IMR-90 (cell line): ENCODE results near the gene ACTL9. TPM values are rescaled to one million over a fixed set of nuclear protein-coding genes. Genes with fewer than 3 reads are reported as not detected.

Experiments used
- ATAC-seq: fragments of 200-7000 bp; cut with Tn5 transposase; 2 replicates; pipeline ENCODE4 v1.9.1; 2020; ENCODE audit warnings: low read depth, mild to moderate bottlenecking, moderate library complexity
- BruUV-seq: library from RNA; stranded (reverse); fragments of 400-500 nt; replicated peaks from 2 replicates; lab custom pipeline; 2021; lab: Mats Ljungman, UMichigan
- CTCF ChIA-PET: fragments of 300-600 bp; formaldehyde crosslinking; extraction: SDS; loops from one replicate; lab custom pipeline; 2021; ENCODE audit warnings: antibody characterized with exemption; lab: Yijun Ruan, JAX
- POLR2A ChIA-PET: fragments of 300-600 bp; sonication (Branson Sonifier 250); formaldehyde crosslinking; loops from one replicate; lab custom pipeline; 2022; ENCODE audit warnings: antibody characterized with exemption; ENCODE audit not compliant: unreplicated experiment; lab: Charles Lee
- DNase-seq: peaks from one replicate; pipeline ENCODE4 v3.0.0; 2013
- H2AFZ ChIP-seq: replicated peaks from 2 replicates; pipeline ENCODE3; 2013; ENCODE audit warnings: low read length, mild to moderate bottlenecking; ENCODE audit not compliant: poor library complexity
- H2AK5ac ChIP-seq: 2 replicates; pipeline ENCODE4 v1.6.1; 2013; ENCODE audit warnings: low read depth, low read length, inconsistent platforms
- H2AK9ac ChIP-seq: replicated peaks from 2 replicates; pipeline ENCODE3; 2013; ENCODE audit warnings: mild to moderate bottlenecking, low read depth, low read length, moderate library complexity; ENCODE audit not compliant: poor library complexity
- H2BK120ac ChIP-seq: 2 replicates; pipeline ENCODE4 v1.6.1; 2013; ENCODE audit warnings: low read depth, low read length, inconsistent platforms
- H2BK15ac ChIP-seq: 3 replicates; pipeline ENCODE4 v1.6.1; 2013; ENCODE audit warnings: low read depth, low read length, inconsistent platforms
- H2BK20ac ChIP-seq: 2 replicates; pipeline ENCODE4 v1.6.1; 2013; ENCODE audit warnings: low read depth, mild to moderate bottlenecking, inconsistent platforms, low read length, moderate library complexity
- H2BK5ac ChIP-seq: 2 replicates; pipeline ENCODE4 v1.6.1; 2013; ENCODE audit warnings: mild to moderate bottlenecking, low read depth, low read length, inconsistent platforms; ENCODE audit not compliant: poor library complexity, severe bottlenecking
- H3K14ac ChIP-seq: replicated peaks from 2 replicates; pipeline ENCODE4 v1.6.1; 2013; ENCODE audit warnings: low read depth, low read length, inconsistent platforms
- H3K18ac ChIP-seq: 2 replicates; pipeline ENCODE4 v1.6.1; 2013; ENCODE audit warnings: low read depth, low read length, control low read depth
- H3K23ac ChIP-seq: 2 replicates; pipeline ENCODE4 v1.6.1; 2013; ENCODE audit warnings: low read depth, low read length, inconsistent platforms
- H3K27ac ChIP-seq: 2 replicates; pipeline ENCODE4 v1.5.1; 2013; ENCODE audit warnings: mild to moderate bottlenecking, control low read depth, low read length; ENCODE audit not compliant: insufficient read depth
- H3K27me3 ChIP-seq: 2 replicates; pipeline ENCODE4 v1.6.1; 2013; ENCODE audit warnings: low read length; ENCODE audit not compliant: control insufficient read depth, insufficient read depth
- H3K36me3 ChIP-seq: 2 replicates; pipeline ENCODE4 v1.6.1; 2013; ENCODE audit warnings: low read length, mixed read lengths; ENCODE audit not compliant: control insufficient read depth, insufficient read depth
- H3K4ac ChIP-seq: 2 replicates; pipeline ENCODE4 v1.6.1; 2013; ENCODE audit warnings: low read depth, low read length, inconsistent platforms
- H3K4me1 ChIP-seq: 2 replicates; pipeline ENCODE4 v1.6.1; 2013; ENCODE audit warnings: low read length, mixed read lengths; ENCODE audit not compliant: control insufficient read depth, insufficient read depth
- H3K4me2 ChIP-seq: 2 replicates; pipeline ENCODE4 v1.6.1; 2013; ENCODE audit warnings: low read depth, mild to moderate bottlenecking, control low read depth, low read length, moderate library complexity
- H3K4me3 ChIP-seq: 2 replicates; pipeline ENCODE4 v1.5.1; 2013; ENCODE audit warnings: low read depth, mild to moderate bottlenecking, control low read depth, low read length, moderate library complexity; ENCODE audit not compliant: insufficient read depth
- H3K56ac ChIP-seq: 2 replicates; pipeline ENCODE4 v1.6.1; 2013; ENCODE audit warnings: low read length, inconsistent platforms; ENCODE audit not compliant: insufficient read depth; ENCODE audit errors: extremely low read depth
- H3K79me1 ChIP-seq, 2 experiments: 2 replicates each; pipeline ENCODE4 v1.6.1; 2013; ENCODE audit warnings: low read length in 2 of 2, inconsistent platforms in 1 of 2, low read depth in 1 of 2
- H3K9ac ChIP-seq: 2 replicates; pipeline ENCODE4 v1.6.1; 2013; ENCODE audit warnings: low read depth, low read length, control low read depth
- H3K9me1 ChIP-seq: 2 replicates; pipeline ENCODE4 v1.6.1; 2013; ENCODE audit warnings: low read length, inconsistent platforms; ENCODE audit not compliant: insufficient read depth
- H3K9me3 ChIP-seq: 2 replicates; pipeline ENCODE4 v1.6.1; 2013; ENCODE audit warnings: low read length; ENCODE audit not compliant: control insufficient read depth, insufficient read depth
- H4K20me1 ChIP-seq: 2 replicates; pipeline ENCODE4 v1.6.1; 2013; ENCODE audit warnings: low read length, inconsistent platforms; ENCODE audit not compliant: insufficient read depth
- H4K5ac ChIP-seq: 2 replicates; pipeline ENCODE4 v1.6.1; 2013; ENCODE audit warnings: mild to moderate bottlenecking, low read depth, low read length, control low read depth
- H4K8ac ChIP-seq, 2 experiments: 2 replicates each; pipeline ENCODE4 v1.6.1; 2013; ENCODE audit warnings: low read depth in 2 of 2, low read length in 2 of 2, control low read depth in 1 of 2, inconsistent platforms in 1 of 2
- H4K91ac ChIP-seq: 2 replicates; pipeline ENCODE4 v1.6.1; 2013; ENCODE audit warnings: low read depth, low read length, inconsistent platforms; ENCODE audit not compliant: insufficient read depth
- BHLHE40 ChIP-seq: fragments of 150-350 bp; IDR thresholded peaks from 2 replicates; pipeline ENCODE4 v1.6.1; 2016; ENCODE audit warnings: mild to moderate bottlenecking, low read depth, low read length
- CEBPB ChIP-seq: IDR thresholded peaks from 2 replicates; pipeline ENCODE4 v1.6.1; 2012; ENCODE audit warnings: low read depth, low read length, improper control_type of control experiment
- CHD1 ChIP-seq: IDR thresholded peaks from 2 replicates; pipeline ENCODE4 v1.6.1; 2012; ENCODE audit warnings: low read depth, low read length, improper control_type of control experiment
- CTCF ChIP-seq: conservative IDR thresholded peaks from 2 replicates; pipeline ENCODE4 v1.5.1; 2012; ENCODE audit warnings: mild to moderate bottlenecking, low read depth, low read length, improper control_type of control experiment
- ELK1 ChIP-seq: fragments of 150-350 bp; IDR thresholded peaks from 2 replicates; pipeline ENCODE4 v1.6.1; 2016; ENCODE audit warnings: low read depth, mild to moderate bottlenecking, low read length, moderate library complexity, borderline replicate concordance
- FOS ChIP-seq: fragments of 150-350 bp; IDR thresholded peaks from 2 replicates; pipeline ENCODE4 v1.6.1; 2016; ENCODE audit warnings: low read depth, low read length
- MAFK ChIP-seq: IDR thresholded peaks from 2 replicates; pipeline ENCODE4 v1.6.1; 2012; ENCODE audit warnings: low read depth, low read length, improper control_type of control experiment
- MAZ ChIP-seq: IDR thresholded peaks from 2 replicates; pipeline ENCODE4 v1.6.1; 2012; ENCODE audit warnings: low read depth, mild to moderate bottlenecking, low read length, improper control_type of control experiment, moderate library complexity, borderline replicate concordance
- MXI1 ChIP-seq: IDR thresholded peaks from 2 replicates; pipeline ENCODE4 v1.6.1; 2012; ENCODE audit warnings: low read depth, mild to moderate bottlenecking, low read length, moderate library complexity, borderline replicate concordance
- POLR2A ChIP-seq: IDR thresholded peaks from 2 replicates; pipeline ENCODE4 v1.6.1; 2012; ENCODE audit warnings: mild to moderate bottlenecking, low read depth, low read length
- RAD21 ChIP-seq: IDR thresholded peaks from 2 replicates; pipeline ENCODE4 v1.6.1; 2012; ENCODE audit warnings: low read length, improper control_type of control experiment
- RCOR1 ChIP-seq: IDR thresholded peaks from 2 replicates; pipeline ENCODE4 v1.6.1; 2012; ENCODE audit warnings: mild to moderate bottlenecking, low read length, improper control_type of control experiment; ENCODE audit not compliant: insufficient replicate concordance
- RFX5 ChIP-seq: IDR thresholded peaks from 2 replicates; pipeline ENCODE4 v1.8.0; 2012; ENCODE audit warnings: low read depth, mild to moderate bottlenecking, low read length, moderate library complexity
- USF2 ChIP-seq: fragments of 150-350 bp; IDR thresholded peaks from 2 replicates; pipeline ENCODE4 v1.6.1; 2017; ENCODE audit warnings: mild to moderate bottlenecking, antibody characterized with exemption, low read length, low read depth
- WGBS, 2 experiments: methylation state at CpG; one replicate each; pipeline versions ENCODE4 v1.1.5 to v1.1.7; 2013; ENCODE audit warnings: missing lambda C conversion rate in 2 of 2; ENCODE audit not compliant: insufficient read length in 1 of 2; ENCODE audit errors: extremely low coverage in 2 of 2; 5-methylcytosine and 5-hydroxymethylcytosine counted together
- dilution Hi-C: fragments of 300-500 bp; cut with HindIII; formaldehyde crosslinking; loops from one replicate; pipeline ENCODE4 v1.14.3; 2018; ENCODE audit warnings: low sequenced_read_pairs; ENCODE audit not compliant: unreplicated experiment
- in situ Hi-C: fragments of 300-500 bp; cut with MboI; formaldehyde crosslinking; loops from 3 replicates; pipeline ENCODE4 v1.14.3; 2019; ENCODE audit warnings: low sequenced_read_pairs, inconsistent platforms, mixed read lengths
- intact Hi-C: fragments of 100-400 bp; cut with micrococcal nuclease; formaldehyde crosslinking; loops from 2 replicates; pipeline ENCODE4 v1.10.0; 2022
- polyA plus RNA-seq, 3 experiments: library from polyadenylated mRNA; depleted of rRNA; stranded (reverse); fragments of >200 nt; gene quantifications; 2 replicates each; pipeline ENCODE4 v1.2.3, GENCODE V29; 2012; ENCODE audit warnings: low replicate concordance in 1 of 3
- total RNA-seq: library from RNA; depleted of rRNA; stranded (reverse); fragments of >200 nt; gene quantifications from 2 replicates; pipeline ENCODE4 v1.2.3, GENCODE V29; 2012

ACTL9 gene
- total and polyA plus RNA-seq, 2 of the 4 experiments (the other 2 are of a cell fraction) = not detected

DNA sequence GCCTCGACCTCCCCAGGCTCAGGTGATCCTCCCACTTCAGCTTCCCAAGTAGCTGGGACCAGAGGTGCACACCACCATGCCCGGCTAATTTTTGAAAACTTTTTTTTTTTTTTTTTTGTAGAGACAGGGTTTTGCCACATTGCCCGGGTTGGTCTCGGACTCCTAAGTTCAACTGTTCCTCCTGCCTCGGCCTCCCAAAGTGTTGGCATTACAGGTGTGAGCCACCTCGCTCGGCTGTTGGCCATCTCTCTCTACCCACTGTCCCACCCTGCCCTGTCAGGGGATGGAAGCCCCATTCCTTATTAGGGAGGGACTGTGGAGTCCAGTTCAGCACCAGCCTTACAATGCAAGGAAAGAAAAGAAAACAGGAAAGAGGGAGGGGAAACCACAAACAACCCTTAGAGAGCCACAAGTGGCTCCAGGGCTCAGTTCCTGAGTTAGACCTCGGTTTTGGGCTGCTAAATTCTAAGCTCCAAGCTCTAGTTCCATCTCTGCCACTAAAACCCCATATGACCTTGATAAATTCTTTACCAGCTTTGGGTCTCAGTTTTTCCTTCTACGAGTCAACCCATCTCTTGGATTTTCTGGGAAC, 31.7 kb downstream of the ACTL9 start:
- no peaks in the 10 kb centered on the region for H3K27me3 ChIP-seq
- no peaks in the 10 kb centered on the region for H3K9me1 ChIP-seq
- H2BK15ac ChIP-seq = no peak overlapping the region
- no peaks in the 10 kb centered on the region for H3K9me3 ChIP-seq
- H3K14ac ChIP-seq = no peak overlapping the region
- DNase-seq = no peak
- H2BK20ac ChIP-seq = no peak overlapping the region
- no peak overlapping the region for H2BK5ac ChIP-seq
- ChIA-PET CTCF (no interaction called here), POLR2A (no interaction called here)
- H3K9ac ChIP-seq = no peak overlapping the region
- in situ Hi-C loops (loop anchor here (25.0 kb wide), 1 partner anchor 420 kb away; the partner anchor contains the start of gene OR1M1), dilution Hi-C loops (no loop called here), intact Hi-C loops (no loop called here)
- H3K56ac ChIP-seq = no peak overlapping the region
- no peak overlapping the region for H2AK9ac ChIP-seq
- no peak overlapping the region for H3K27ac ChIP-seq
- no peak for ATAC-seq
- no peaks in the 10 kb centered on the region for H3K4me1 ChIP-seq
- H4K5ac ChIP-seq = no peak overlapping the region
- no peak overlapping the region for H2AK5ac ChIP-seq
- no peak overlapping the region for H3K4me2 ChIP-seq
- no peak overlapping the region for H2BK120ac ChIP-seq
- H4K8ac ChIP-seq = no peak overlapping the region
- no CpG with 5 or more reads among the region's 9 CpGs for WGBS, 2 experiments
- TF ChIP-seq CHD1 (no peak), RCOR1 (no peak), RAD21 (no peak), BHLHE40 (no peak), FOS (no peak), ELK1 (no peak), CEBPB (no peak), RFX5 (no peak), CTCF (no peak), MXI1 (no peak), MAFK (no peak), POLR2A (no peak), USF2 (no peak), MAZ (no peak)
- H3K18ac ChIP-seq = no peak overlapping the region
- H2AFZ ChIP-seq = no peak overlapping the region
- no peaks in the 10 kb centered on the region for H3K79me1 ChIP-seq
- H3K36me3 ChIP-seq = no peaks in the 10 kb centered on the region
- no peak overlapping the region for H3K4ac ChIP-seq
- no peak overlapping the region for H4K91ac ChIP-seq
- H3K23ac ChIP-seq = no peak overlapping the region
- H3K4me3 ChIP-seq = no peak overlapping the region
- no TSS peak for BruUV-seq
- no peaks in the 10 kb centered on the region for H4K20me1 ChIP-seq
